PFSK-1 (cell line): Measurements from ENCODE around the gene USP46.

ENCODE experiments used
- FOXP2 ChIP-seq: optimal IDR thresholded peaks from 2 replicates; pipeline ENCODE3; 2011; ENCODE audit warnings: borderline replicate concordance, control low read depth, inconsistent platforms; ENCODE audit not compliant: insufficient read depth; ENCODE audit errors: extremely low read length, extremely low read depth
- POLR2AphosphoS5 ChIP-seq: IDR thresholded peaks from 2 replicates; pipeline ENCODE4 v1.6.1; 2012; ENCODE audit warnings: low read depth, mild to moderate bottlenecking, control low read depth, low read length, moderate library complexity
- REST ChIP-seq, 2 experiments: IDR thresholded peaks; 2 replicates each; pipeline versions ENCODE4 v1.6.1 to v1.8.0; 2011 to 2012; ENCODE audit warnings: low read depth in 2 of 2, low read length in 2 of 2, control low read depth in 1 of 2, inconsistent platforms in 1 of 2, mild to moderate bottlenecking in 1 of 2, moderate library complexity in 1 of 2; ENCODE audit not compliant: insufficient read depth in 1 of 2
- SIN3A ChIP-seq: IDR thresholded peaks from 2 replicates; pipeline ENCODE4 v1.6.1; 2012; ENCODE audit warnings: mild to moderate bottlenecking, low read length, moderate library complexity, borderline replicate concordance; ENCODE audit not compliant: insufficient read depth
- TAF1 ChIP-seq: IDR thresholded peaks from 2 replicates; pipeline ENCODE4 v1.6.1; 2012; ENCODE audit warnings: low read length, control low read depth, borderline replicate concordance; ENCODE audit not compliant: insufficient read depth

USP46 gene

GRCh38 chr4:52694936-52695335, 35.8 kb upstream of the USP46 start:
- TF ChIP-seq FOXP2 (no peak), REST (IDR thresholded peaks at IDR 0.05; ENCODE audit: insufficient read depth in 1 of 2, low read depth in 2 of 2, low read length in 2 of 2) (no peak), TAF1 (no peak), SIN3A (no peak), POLR2AphosphoS5 (no peak)

GRCh38 chr4:52693492-52693891, 34.4 kb upstream of the USP46 start:
- TF ChIP-seq REST (IDR thresholded peaks at IDR 0.05; ENCODE audit: insufficient read depth in 1 of 2, low read depth in 2 of 2, low read length in 2 of 2): no peak
- TF ChIP-seq POLR2AphosphoS5: no peak
- TF ChIP-seq SIN3A: no peak
- no peak for TF ChIP-seq FOXP2
- no peak for TF ChIP-seq TAF1

GRCh38 chr4:52689096-52689495, 30.0 kb upstream of the USP46 start:
- TF ChIP-seq REST (IDR thresholded peaks at IDR 0.05; ENCODE audit: insufficient read depth in 1 of 2, low read depth in 2 of 2, low read length in 2 of 2) (no peak), SIN3A (no peak), TAF1 (no peak), POLR2AphosphoS5 (no peak), FOXP2 (no peak)

GRCh38 chr4:52687696-52688095, 28.6 kb upstream of the USP46 start:
- TF ChIP-seq REST (IDR thresholded peaks at IDR 0.05; ENCODE audit: insufficient read depth in 1 of 2, low read depth in 2 of 2, low read length in 2 of 2) (no peak), TAF1 (no peak), SIN3A (no peak), FOXP2 (no peak), POLR2AphosphoS5 (no peak)

GRCh38 chr4:52685316-52685715, 26.2 kb upstream of the USP46 start:
- TF ChIP-seq FOXP2 (no peak), TAF1 (no peak), POLR2AphosphoS5 (no peak), REST (IDR thresholded peaks at IDR 0.05; ENCODE audit: insufficient read depth in 1 of 2, low read depth in 2 of 2, low read length in 2 of 2) (no peak), SIN3A (no peak)
